Cardiac muscle cell (in vitro differentiated cells and primary cell): ENCODE data around the gene NOX3. TPM values are rescaled to one million over a fixed set of nuclear protein-coding genes. Genes with fewer than 3 reads are reported as not detected.

Source experiments
- DNase-seq, 2 donors: peaks; one replicate each; pipeline versions ENCODE4 v3.0.0 to v3.0.0-alpha.2; 2010 to 2017; ENCODE audit warnings: low read depth in 1 of 2, low spot score in 1 of 2
- H3K27ac ChIP-seq: fragments of 200-600 bp; sonication (generic); 2 replicates; pipeline ENCODE4 v1.5.1; 2016
- H3K27me3 ChIP-seq: fragments of 200-600 bp; sonication (generic); 2 replicates; pipeline ENCODE4 v1.6.0; 2016; ENCODE audit warnings: control low read depth
- H3K36me3 ChIP-seq: fragments of 200-600 bp; sonication (generic); 2 replicates; pipeline ENCODE4 v1.5.1; 2016; ENCODE audit warnings: control low read depth
- H3K4me1 ChIP-seq: fragments of 200-600 bp; sonication (generic); 2 replicates; pipeline ENCODE4 v1.8.1; 2017; ENCODE audit warnings: low read depth, mild to moderate bottlenecking, mixed run types
- H3K4me3 ChIP-seq: fragments of 200-600 bp; sonication (generic); 2 replicates; pipeline ENCODE4 v1.5.1; 2016; ENCODE audit warnings: mild to moderate bottlenecking
- H3K9me3 ChIP-seq: fragments of 200-600 bp; sonication (generic); 2 replicates; pipeline ENCODE4 v1.5.1; 2017; ENCODE audit warnings: low read depth, mild to moderate bottlenecking, control low read depth
- CTCF ChIP-seq: IDR thresholded peaks from 2 replicates; pipeline ENCODE4 v1.5.1; 2012; ENCODE audit warnings: low read depth, mild to moderate bottlenecking, low read length
- polyA plus RNA-seq: library from polyadenylated mRNA; unstranded; fragments of >200 nt; fragmentation: Nextera tagmentation; extraction: Ambion mirVana; gene quantifications from 2 replicates; pipeline ENCODE4 v1.2.1, GENCODE V29; 2016
- total RNA-seq: library from RNA; depleted of rRNA; stranded (reverse); fragments of >200 nt; gene quantifications from 2 replicates; pipeline ENCODE4 v1.2.3, GENCODE V29; 2016

The NOX3 gene
- total and polyA plus RNA-seq, 2 experiments from 2014 or later = not detected

- no peaks in the 10 kb centered on the region for H3K9me3 ChIP-seq
- no peak overlapping the region for H3K4me3 ChIP-seq
- no peaks in the 10 kb centered on the region for H3K27me3 ChIP-seq
- H3K36me3 ChIP-seq = no peaks in the 10 kb centered on the region
- H3K4me1 ChIP-seq = no peaks in the 10 kb centered on the region
- DNase-seq = no peak
- no peak overlapping the region for H3K27ac ChIP-seq
- TF ChIP-seq CTCF = no peak
Observed at GRCh38 chr6:155429321-155429893, 26.2 kb downstream of the NOX3 start.

GRCh38 chr6:155426408-155426945, 29.2 kb downstream of the NOX3 start:
- no peak for TF ChIP-seq CTCF
- Histone ChIP-seq H3K4me1 (no peaks in the 10 kb centered on the region), H3K9me3 (no peaks in the 10 kb centered on the region), H3K36me3 (no peaks in the 10 kb centered on the region), H3K27ac (no peak overlapping the region), H3K27me3 (no peaks in the 10 kb centered on the region), H3K4me3 (no peak overlapping the region)
- no peak for DNase-seq

GRCh38 chr6:155424181-155424580, 31.5 kb downstream of the NOX3 start:
- Histone ChIP-seq H3K27me3 (no peaks in the 10 kb centered on the region), H3K27ac (no peak overlapping the region), H3K36me3 (no peaks in the 10 kb centered on the region), H3K4me1 (no peaks in the 10 kb centered on the region), H3K9me3 (no peaks in the 10 kb centered on the region), H3K4me3 (no peak overlapping the region)
- no peak for TF ChIP-seq CTCF
- no peak for DNase-seq

- H3K9me3 ChIP-seq = no peaks in the 10 kb centered on the region
- no peak overlapping the region for H3K4me3 ChIP-seq
- TF ChIP-seq CTCF = no peak
- H3K27me3 ChIP-seq = no peaks in the 10 kb centered on the region
- no peaks in the 10 kb centered on the region for H3K4me1 ChIP-seq
- no peak for DNase-seq
- H3K36me3 ChIP-seq = no peaks in the 10 kb centered on the region
- no peak overlapping the region for H3K27ac ChIP-seq
Observed at GRCh38 chr6:155422635-155423034, 33.0 kb downstream of the NOX3 start.

GRCh38 chr6:155420492-155420891, 35.1 kb downstream of the NOX3 start:
- no peaks in the 10 kb centered on the region for H3K9me3 ChIP-seq
- no peak for DNase-seq
- no peaks in the 10 kb centered on the region for H3K4me1 ChIP-seq
- H3K36me3 ChIP-seq = no peaks in the 10 kb centered on the region
- no peak overlapping the region for H3K4me3 ChIP-seq
- no peaks in the 10 kb centered on the region for H3K27me3 ChIP-seq
- TF ChIP-seq CTCF = no peak
- no peak overlapping the region for H3K27ac ChIP-seq
